CD4-positive, alpha-beta T cell treated with Interleukin-1 beta for 1 hour (primary cell): ENCODE data around the gene EFCC1.

Experiments
- DNase-seq, 2 donors: peaks; one replicate each; pipeline ENCODE4 v3.0.0-alpha.2; 2020 to 2022

The EFCC1 gene

DNA sequence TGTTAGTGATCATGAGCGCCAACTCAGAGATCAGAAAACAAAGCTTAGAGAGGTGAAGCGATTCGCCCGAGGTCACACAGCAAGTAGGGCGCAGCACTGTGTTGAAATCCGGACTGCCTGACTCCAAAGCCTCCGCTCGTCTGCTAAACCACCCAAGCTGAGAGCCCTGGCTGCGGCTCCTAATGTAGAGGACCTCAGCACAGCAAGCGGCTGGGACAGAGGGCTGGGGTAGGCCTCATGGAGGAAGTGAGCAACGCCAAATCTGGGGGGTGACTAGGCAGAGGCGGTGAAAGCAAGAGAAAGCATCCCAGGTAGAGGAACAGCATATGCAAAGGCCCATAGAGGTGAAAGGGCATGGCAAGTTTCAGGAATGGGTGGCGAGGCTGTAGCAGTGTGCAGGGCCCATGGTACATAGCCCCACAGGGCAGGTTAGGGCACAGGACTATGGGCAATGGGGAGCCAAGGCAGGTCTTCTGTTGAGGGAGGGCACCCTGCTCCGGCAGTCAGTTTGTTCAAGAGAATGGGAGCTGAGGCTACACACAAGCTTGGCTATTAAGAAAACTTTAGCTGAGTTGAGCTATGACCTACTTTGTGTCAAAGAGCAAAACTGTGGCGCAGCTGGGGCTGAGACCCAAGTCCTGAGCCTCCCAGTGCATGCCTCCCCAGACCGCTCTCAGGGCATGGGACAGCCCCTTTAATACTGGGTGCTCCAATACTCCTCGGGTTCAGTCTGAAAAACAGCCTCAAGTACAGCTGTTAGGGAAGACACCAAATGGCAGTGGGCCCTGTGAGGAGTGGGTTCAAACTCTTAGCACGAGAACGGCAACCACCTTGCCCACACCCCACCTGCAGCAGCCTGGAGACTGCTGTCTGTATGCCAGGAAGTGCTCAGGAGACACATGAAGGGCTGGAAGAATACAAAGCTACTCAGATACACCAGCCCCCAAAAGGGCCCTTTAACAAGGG, 6.2 kb upstream of the EFCC1 start:
- DNase-seq: no peak

DNA sequence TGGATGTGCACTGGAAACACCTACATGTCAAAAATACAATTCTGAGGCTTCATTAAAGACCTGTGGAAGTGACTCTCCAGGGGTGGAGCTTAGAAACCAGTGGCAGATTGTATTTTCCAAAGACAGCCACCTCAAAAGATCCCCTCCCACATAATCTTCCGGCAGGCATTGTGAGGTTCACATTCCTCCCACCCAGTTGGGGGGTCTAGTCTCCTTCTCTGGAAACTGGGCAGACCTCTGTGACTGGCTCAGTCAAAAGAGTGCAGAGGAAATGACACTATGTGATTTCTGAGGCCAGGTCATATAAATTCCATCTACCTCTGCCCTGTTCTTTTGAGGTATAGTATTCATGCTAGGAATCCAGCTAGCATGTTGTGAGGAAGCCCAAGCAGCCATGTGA, 5.4 kb upstream of the EFCC1 start:
- DNase-seq: no peak

DNA sequence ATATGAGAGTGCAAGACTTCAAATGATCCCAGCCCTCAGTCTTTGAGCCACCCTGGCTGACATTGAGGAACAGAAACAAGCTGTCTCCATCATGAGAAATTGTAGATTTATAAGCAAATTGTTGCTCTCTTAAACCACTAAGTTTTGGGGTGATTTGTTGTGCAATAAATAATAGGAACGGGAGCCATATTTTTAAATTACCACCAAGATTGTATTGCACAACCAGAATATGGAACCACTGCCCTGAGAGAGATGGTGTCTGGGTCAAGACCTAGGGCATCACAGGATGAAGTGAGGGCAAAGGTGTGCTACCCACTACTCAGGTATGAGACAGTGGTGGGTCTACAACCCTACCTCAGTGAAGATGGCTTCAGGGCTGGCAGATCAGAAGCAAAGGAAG, 4.9 kb upstream of the EFCC1 start:
- DNase-seq: no peak

DNA sequence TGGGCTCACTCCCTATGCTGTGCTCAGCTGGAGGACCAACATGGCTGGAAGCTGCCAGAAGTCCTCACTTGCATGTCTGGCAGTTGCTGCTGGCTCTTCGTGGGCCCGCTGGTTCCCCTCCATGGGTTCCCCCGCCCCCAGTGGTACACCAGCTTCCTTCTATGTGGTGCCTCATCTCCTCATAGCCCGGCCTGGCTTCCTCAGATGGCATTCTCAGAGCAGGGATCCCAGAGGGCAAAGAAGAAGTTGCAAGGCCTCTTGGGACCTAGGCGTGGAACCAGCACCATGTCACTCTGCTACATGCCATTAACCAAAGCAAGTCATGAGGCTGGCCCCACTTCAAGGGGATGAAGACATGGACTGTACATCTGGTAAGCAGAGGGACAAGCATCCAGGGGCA, 4.4 kb upstream of the EFCC1 start:
- no peak for DNase-seq

DNA sequence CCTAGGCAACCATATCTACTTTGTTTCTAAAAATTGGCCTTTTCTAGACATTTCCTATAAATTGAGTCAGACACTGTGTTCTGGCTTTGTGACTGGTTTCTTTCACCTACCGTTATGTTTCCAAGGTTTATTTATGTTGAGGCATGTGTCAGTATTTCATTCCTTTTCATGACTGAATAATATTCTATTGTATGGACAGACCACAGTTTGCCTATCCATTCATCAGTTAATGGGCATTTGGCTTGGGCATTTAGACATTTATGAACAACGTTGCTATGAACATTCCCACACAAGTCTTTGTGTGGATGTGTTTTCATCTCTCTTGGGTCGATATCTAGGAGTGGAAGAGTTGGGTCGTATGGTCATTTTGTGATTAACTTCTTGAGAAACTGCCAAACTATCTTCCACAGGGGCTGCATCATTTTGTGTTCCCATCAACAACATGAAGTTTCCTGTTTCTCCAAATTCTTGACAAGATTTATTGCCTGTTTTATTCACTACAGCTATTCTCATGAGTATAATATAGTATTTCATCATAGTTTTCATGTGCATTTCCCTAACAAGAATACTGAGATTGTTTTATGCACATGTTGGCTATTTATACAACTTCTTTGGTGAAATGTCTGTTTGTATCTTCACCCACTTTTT, 3.5 kb upstream of the EFCC1 start:
- DNase-seq: no peak

DNA sequence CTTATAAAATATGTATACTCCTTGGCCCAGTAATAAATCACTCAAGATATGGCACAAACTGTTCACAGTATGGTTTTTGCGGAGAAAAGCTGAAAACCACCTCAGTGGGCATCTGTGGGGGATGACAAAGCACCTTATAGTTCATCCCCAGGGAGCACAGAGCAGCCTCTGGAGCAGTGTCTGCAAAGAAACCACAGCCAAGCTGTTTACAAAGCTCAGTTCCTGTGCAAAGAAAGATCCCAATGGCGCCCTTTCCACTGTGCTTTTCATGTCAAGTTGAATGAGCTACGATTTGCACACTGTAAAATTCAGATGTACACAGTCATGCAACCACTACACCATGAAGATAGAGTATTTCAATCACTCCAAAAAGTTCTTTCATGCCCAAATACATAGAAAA, 2.5 kb upstream of the EFCC1 start:
- DNase-seq: no peak

DNA sequence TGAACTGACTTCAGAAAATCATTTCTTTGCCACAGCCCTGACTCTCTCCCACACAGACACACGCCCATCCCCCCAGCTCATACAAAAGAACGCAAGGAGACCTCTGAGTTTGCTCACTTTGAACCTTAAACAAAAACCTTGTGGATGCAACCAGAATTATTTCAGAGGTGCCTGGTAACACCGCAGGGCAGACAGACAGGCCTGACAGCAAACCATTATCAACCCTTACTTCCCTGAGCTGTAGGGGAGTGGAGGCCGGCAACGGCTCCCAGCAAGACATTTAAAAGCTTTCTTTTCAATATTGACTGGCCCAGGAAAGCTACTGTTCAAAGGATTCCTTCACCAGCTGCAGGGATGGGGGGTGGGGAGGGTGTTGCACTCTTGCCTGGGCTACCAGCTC, 2.0 kb upstream of the EFCC1 start:
- DNase-seq: no peak

DNA sequence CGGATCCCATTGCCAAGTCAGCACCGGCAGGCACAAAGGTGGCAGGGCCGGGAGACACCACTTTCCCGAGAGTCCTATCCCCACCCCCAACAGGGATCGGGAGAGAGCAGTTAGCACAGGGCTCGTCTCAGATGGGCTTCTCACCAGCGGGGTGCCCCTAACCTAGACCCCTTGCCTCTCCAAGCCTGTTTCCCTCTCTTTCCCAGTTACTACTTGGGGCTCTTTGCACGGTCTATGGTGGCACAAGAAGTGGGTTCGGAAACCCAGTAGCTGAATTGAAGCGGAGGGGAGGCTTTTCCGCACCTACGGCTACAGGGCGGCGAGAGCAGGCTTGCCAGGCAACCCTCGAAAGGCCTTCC, 383 bp upstream of the EFCC1 start:
- DNase-seq: no peak

DNA sequence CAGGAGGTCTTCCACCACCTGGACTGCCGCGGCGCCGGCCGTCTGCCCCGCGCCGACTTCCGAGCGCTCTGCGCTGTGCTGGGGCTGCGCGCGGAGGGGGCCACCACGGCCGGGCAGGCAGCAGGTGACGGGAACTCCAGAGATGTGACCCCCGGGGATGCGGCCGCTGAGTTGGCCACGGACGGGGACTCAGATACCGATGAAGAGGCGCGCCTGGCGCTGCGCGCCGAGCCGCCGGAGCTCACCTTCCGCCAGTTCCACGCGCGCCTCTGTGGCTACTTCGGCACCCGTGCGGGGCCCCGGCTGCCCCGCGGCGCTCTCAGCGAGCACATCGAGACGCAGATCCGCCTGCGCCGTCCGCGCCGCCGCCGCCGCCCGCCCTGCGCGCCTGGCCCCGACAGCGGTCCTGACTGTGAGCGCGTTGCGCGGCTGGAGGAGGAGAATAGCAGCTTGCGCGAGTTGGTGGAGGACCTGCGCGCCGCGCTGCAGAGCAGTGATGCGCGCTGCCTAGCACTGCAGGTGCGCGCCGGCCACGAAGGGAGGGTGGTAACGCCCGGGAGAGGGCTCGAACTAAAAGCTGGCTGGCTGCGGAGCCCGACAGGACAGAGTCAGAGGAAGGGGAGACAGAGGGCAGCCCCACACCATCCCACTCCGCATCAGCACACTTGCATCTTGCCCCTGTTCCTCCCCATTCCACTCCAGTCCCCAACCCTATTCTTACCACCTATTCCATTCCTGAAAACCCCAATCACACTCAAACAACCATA, 885 bp downstream of the EFCC1 start:
- DNase-seq: peak in 1 of 2 donors; percentile 18

DNA sequence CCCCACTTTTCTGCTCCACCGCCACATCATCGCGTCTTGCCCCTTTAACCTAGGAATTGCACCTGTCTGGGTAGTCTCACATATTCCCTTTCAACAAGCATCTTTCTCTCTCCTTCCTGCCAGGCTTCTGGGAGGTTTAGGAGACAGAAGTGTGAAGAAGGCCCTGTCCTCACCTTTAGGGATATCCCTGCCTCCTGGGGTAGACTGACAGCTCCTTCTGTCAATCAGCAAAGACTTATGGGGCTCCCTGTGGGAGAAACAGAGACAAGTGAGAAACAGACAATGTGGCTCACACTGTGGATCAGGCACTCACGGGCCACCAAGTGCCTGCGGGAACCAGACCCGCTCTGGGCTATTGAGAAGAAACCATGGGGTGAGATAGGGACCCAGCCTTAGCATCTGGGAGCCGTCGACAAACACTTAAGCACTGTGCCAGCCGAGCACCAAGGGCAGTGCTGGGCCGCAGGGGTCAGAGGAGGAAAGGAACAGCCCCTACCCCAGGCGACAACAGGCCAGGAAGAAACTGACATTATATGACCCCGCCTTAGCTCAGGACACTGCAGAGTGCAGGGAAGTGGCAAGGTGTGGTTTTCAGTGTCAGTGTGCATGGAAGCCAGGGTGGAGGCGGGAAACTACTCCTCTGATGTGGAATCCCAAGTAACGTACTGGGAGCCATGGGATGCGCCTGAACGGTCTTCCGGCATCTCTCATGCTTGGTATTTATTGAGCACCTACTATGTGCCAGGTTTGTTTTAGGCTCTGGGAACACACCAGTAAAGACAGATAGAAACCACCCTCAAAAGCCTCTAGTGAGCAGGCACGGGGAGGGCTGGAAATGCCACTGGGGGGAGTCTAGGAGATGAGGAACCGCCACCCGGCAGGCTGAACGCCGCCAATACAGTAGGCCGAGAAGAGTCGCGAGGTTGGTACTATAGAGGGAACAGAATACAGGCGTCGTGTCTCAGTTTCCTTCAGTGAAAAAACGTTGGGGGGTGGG, 1.8 kb downstream of the EFCC1 start:
- DNase-seq: no peak

DNA sequence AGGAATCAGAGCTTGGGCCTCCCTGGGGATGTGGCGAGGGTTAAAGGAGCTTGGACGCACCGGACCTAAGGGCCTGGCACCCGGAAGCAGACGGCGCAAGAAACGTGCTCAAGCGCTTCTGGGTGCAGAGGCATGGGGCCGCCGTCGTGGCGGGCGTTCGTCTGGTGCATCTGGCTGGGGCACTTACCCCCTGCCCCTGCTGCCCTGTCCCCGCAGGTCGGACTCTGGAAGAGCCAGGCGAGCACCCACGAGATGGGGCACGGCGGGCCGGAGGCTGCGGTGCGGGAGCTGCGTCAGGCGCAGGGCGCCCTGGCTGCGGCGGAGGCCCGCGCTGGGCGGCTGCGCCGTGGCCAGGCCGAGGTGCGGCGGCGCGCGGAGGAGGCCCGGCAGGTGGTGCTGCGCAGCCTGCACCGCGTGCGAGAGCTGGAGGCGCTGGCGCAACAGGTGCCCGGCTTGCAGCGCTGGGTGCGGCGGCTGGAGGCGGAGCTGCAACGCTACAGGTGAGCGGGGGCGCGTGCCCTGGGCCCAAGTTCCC, 2.5 kb downstream of the EFCC1 start:
- DNase-seq: peak; percentile 63

DNA sequence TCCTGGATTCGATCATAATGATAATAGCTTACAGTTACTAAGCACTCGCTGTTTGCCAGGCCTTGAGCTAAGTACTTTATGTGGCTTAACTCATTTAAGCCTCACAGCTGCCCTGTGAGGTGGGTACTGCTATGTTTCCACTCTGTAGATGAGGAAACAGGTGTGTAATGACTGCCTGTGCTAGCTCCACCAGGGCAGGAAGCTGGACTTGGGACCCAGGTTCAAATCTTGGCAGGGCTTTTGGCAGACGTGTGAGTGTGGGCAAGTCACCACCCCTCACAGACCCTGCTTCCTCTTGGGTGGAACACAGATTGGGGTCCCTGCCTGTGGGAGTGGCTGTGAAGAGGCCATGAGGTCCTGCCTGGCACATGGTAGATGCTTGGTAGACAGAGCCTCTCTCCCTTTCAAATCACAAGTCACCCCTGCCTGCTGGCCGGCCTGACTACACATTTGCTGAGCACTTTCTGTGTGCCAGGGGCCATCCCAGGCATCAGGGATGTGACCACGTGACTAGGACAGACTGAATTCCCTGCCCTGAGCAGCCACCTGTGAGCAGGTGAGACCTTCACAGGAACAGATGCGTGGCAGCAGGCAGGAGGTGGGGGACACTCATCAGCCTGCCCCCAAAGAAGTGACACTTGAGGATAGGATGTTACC, 3.7 kb downstream of the EFCC1 start:
- no peak for DNase-seq

DNA sequence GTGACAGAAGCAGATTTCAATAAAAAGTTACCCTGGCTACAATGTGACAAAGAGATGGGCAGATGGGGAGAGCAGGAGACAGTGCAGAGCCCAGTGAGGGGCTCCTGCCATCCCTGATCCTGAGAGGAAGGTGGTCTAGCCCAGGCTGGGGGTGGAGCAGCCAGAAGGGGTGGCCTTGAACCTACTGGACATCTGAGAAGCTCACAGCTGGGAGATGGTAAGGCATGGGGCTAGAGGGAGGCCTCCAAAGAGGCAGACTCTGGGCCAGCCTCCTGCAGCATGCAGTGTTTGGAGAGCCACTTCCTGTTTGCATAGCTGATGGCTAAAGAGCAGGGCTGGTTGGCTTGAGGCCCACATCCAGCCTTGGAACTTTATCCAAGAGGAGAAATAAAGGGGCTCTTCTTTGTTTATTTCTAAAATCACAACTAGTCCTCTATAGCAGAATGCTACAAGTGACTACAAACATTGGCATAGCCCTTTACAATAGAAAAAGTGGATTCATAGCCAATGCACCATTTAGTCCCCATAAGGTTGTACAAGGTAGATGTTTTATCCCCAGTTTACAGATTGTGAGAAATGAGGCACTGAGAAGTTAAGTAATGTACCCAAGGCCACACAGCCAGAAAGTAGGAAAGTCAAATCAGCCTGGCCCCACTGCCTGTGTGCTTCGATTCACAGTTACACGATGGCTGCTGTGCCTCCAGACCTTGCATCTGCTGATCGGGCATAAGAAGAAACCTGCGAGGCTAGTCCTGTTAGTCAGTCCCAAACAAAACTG, 4.6 kb downstream of the EFCC1 start:
- DNase-seq: no peak

DNA sequence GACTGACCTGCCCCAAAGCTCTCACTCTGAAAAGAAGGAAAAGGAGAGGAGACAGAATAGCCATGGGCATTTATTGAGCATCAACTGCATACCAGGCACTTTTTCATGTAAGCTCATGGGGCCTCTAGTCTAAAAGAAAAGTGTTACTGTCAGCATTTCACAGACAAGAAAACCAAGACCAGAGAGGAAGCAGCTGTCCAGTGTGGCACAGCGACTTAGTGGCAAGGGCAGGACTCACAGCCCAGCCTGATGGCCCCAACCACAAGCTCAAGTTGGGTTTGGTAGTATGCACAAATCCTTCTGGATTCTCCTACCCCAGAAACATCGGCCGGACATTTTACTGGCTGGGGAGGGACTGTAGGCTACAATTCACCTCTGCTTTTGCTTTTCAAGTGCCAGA, 5.8 kb downstream of the EFCC1 start:
- no peak for DNase-seq

DNA sequence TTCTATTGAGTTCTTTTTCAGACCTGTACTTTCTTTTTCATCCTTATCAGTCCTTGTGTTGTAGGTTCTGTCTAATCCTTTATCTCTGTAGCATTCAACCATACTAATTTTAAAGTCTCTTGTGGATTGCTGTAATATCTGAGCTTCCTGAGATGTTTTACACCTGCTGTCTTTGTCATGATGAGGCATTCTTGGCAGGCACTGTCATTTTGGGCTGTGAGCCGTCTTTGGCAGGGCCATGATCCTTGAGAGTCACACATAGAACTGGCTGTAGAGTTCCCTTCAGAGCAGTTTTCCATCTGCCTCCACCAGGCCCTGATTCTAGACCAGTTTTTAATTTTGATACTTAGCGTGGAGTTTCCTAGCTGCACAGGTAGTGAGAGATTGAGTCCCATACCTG, 6.7 kb downstream of the EFCC1 start:
- no peak for DNase-seq

DNA sequence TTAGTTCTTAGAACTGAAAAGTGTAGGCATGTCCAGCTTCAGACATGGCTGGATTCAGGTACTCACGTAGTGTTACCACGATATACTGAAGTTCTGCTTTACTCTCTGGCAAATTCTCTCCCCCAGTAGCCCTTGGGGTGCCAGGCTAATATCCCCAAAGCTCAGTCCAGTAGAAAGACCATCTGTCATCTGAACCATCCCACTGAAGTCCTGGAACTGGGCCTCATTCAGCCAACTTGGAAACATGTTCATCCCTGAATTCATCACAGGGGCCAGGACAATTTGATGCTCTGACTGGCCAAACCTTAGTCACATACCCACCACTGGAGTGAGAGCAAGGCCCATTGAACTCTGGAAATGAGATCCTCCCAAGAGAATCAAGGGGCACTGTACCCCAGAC, 8.2 kb downstream of the EFCC1 start:
- DNase-seq: no peak

DNA sequence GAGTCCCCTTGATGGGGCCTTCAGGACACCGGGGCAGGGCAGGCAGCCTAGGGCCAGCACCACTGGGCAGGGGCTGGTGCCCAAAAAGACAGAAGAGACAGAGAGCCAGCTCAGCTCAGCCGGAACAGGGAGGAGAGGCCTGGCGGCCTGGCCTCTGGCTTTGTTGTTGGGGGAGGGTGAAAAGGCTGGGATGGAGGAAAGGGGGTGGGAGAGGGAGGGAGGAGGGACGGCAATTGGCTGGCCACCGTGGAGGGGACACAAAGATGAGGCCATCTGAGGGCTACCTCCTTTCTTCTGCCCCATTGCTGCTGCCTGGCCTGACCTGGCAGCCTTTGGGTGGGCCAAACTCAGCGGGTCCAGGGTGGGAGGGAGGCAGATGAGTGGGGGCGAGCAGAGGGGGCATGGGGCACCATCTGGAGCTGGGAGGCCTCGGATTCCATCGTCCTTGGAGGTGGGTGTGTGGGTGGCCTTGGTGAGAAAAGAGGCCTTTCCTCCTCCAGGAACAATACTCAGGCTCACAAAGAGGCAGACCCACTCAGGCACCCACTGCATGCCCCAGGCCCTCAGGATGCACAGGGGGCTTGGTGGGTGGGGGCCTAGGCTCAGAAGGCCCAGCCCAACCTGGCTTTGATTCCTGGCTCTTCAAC, 9.3 kb downstream of the EFCC1 start:
- DNase-seq: no peak

DNA sequence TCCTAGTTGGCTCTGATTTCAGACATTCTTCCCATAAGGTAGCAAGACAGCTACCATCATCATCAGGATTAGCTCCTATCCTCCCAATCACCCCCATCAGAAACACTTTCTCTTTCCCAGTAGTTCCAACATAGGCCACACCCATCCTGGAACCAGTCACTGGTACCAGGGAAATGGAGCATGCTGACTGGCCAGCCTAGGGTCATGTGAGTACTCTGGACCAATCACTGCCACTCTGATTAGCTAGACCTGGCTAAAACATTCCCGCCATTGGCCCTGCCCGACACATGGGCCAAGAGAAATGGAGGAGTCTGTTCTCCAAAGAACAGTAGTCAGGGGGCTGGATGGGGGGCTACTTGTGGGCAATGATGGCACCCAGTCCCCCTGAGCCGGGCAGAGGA, 12.4 kb downstream of the EFCC1 start:
- no peak for DNase-seq

DNA sequence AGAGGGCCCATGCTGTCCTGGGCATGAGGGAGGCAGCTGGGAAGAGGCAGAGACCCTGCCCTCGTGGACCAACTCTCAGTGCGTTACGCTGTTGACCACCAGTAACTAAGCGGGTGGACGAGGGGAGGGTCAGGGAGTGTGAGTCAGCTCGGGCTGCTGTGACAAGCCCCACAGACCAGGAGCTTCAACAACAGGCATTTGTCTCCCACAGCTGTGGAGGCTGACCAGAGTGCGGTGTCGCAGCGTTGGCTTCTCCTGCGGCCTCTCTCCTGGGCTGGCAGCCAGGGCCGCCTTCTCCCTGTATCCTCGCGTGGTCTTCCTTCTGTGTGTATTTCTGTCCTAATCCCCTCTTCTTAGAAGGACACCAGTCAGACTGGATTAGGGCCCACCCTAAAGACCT, 13.0 kb downstream of the EFCC1 start:
- DNase-seq: no peak

DNA sequence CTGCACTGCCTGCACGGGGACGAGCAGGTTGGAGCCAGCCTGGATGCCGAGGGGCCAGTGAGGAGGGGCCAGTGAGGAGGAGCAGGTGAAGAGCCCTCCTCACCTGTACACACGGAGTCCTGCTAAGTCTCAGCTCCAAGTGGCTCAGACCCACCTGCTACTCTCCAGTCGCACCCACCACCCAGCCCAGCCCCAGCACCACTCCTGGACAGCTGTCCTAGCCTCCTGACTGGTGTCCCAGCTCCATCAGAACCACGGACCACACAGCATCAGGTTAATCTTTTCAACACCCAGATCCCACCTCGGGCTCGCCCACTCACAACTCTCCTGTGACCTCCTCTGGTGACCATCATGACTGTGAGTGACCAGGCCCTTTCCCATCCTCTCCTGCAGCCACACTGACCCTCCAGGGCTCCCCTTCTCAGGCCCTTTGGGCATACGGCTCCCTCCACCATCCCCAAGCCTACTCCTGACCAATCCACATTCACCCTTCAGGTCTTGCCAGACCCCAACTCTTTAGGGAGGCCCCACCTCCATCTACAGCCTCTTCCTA, 13.8 kb downstream of the EFCC1 start:
- DNase-seq: no peak
